GM19351 (cell line): ENCODE results near the gene ZNF90.
A peak's percentile ranks its signal among the peaks of the same experiment; 100 is the strongest.
"Not testable (repeated sequence)": the region's sequence is repeated elsewhere in the genome, so short reads cannot be mapped to it uniquely, and the experiment has no call there.

Experiments
- ATAC-seq: cut with Tn5 transposase; IDR thresholded peaks from one replicate; pipeline ENCODE4 v1.9.1; 2021; ENCODE audit warnings: mild to moderate bottlenecking, moderate library complexity; ENCODE audit not compliant: unreplicated experiment

ZNF90 gene

GRCh38 chr19:20102097-20102496 is 24.3 kb downstream of the ZNF90 start:
- ATAC-seq: no peak

GRCh38 chr19:20103091-20103740 is 25.4 kb downstream of the ZNF90 start:
- no peak for ATAC-seq

- no peak for ATAC-seq
Observed at GRCh38 chr19:20107301-20107700, 29.5 kb downstream of the ZNF90 start.

GRCh38 chr19:20118064-20118839 is 40.5 kb downstream of the ZNF90 start:
- not testable (repeated sequence) for ATAC-seq

GRCh38 chr19:20124879-20125278 is 47.1 kb downstream of the ZNF90 start:
- no peak for ATAC-seq

- ATAC-seq: not testable (repeated sequence)
Observed at GRCh38 chr19:20132933-20133332, 55.1 kb downstream of the ZNF90 start.

- not testable (repeated sequence) for ATAC-seq
Observed at GRCh38 chr19:20137714-20138113, 59.9 kb downstream of the ZNF90 start.

- ATAC-seq: no peak
Observed at GRCh38 chr19:20151617-20152145, 73.9 kb downstream of the ZNF90 start.

GRCh38 chr19:20152506-20152905 is 74.7 kb downstream of the ZNF90 start:
- not testable (repeated sequence) for ATAC-seq

- ATAC-seq: no peak
Observed at GRCh38 chr19:20153281-20153680, 75.5 kb downstream of the ZNF90 start.

GRCh38 chr19:20154636-20155035 is 76.8 kb downstream of the ZNF90 start:
- ATAC-seq: no peak

- no peak for ATAC-seq
Observed at GRCh38 chr19:20162821-20163220, 85.0 kb downstream of the ZNF90 start.

- no peak for ATAC-seq
Observed at GRCh38 chr19:20164456-20164855, 86.7 kb downstream of the ZNF90 start.

GRCh38 chr19:20165971-20166592 is 88.3 kb downstream of the ZNF90 start:
- no peak for ATAC-seq

- peak; percentile 88 for ATAC-seq
Observed at GRCh38 chr19:20167020-20167644, 89.3 kb downstream of the ZNF90 start, which contains the start of gene ZNF486. Gene ZNF486 (plus strand): TSS chr19:20167214. CDS start chr19:20167331, 117 bp downstream.

GRCh38 chr19:20167651-20168122 is 89.9 kb downstream of the ZNF90 start:
- no peak for ATAC-seq
